Activated CD8-positive, alpha-beta T cell treated with anti-CD3 and anti-CD28 coated beads for 36 hours (primary cell): ENCODE measurements around the gene KLHL22. TPM values are rescaled to one million over a fixed set of nuclear protein-coding genes. Genes with fewer than 3 reads are reported as not detected.

Experiments used
- ATAC-seq: fragments of 200-7000 bp; cut with Tn5 transposase; one replicate; pipeline ENCODE4 v1.10.0; 2021; ENCODE audit warnings: mild to moderate bottlenecking, moderate library complexity
- CTCF ChIA-PET: fragments of 350-600 bp; sonication (Branson Sonifier 250); formaldehyde crosslinking; loops from one replicate; lab custom pipeline; 2021; ENCODE audit warnings: antibody characterized with exemption; lab: Charles Lee
- POLR2A ChIA-PET: fragments of 350-600 bp; sonication (Branson Sonifier 250); formaldehyde crosslinking; loops from one replicate; lab custom pipeline; 2021; ENCODE audit warnings: antibody characterized with exemption; lab: Charles Lee
- DNase-seq: peaks from one replicate; pipeline ENCODE4 v3.0.0-alpha.2; 2020
- H3K27ac Mint-ChIP-seq: one replicate; pipeline ENCODE4 v1.8.0; 2021; ENCODE audit warnings: mild to moderate bottlenecking, mixed read lengths
- H3K27me3 Mint-ChIP-seq: one replicate; pipeline ENCODE4 v1.8.0; 2021; ENCODE audit warnings: mixed read lengths
- H3K36me3 Mint-ChIP-seq: one replicate; pipeline ENCODE4 v1.8.0; 2021; ENCODE audit warnings: low read depth, mixed read lengths
- H3K4me1 Mint-ChIP-seq: one replicate; pipeline ENCODE4 v1.8.0; 2021; ENCODE audit warnings: low read depth, mixed read lengths
- H3K4me3 Mint-ChIP-seq: one replicate; pipeline ENCODE4 v1.8.0; 2021; ENCODE audit warnings: mild to moderate bottlenecking, moderate library complexity, mixed read lengths
- H3K9me3 Mint-ChIP-seq: one replicate; pipeline ENCODE4 v1.8.0; 2021; ENCODE audit warnings: mixed read lengths
- intact Hi-C: fragments of 100-400 bp; cut with micrococcal nuclease; formaldehyde crosslinking; loops from one replicate; pipeline ENCODE4 v1.10.0; 2022
- total RNA-seq, 2 experiments: library from RNA; stranded (reverse); gene quantifications; one replicate each; pipeline ENCODE4 v1.2.3, GENCODE V29; 2021
- TF ChIP-seq, protein P1 (sequence below): fragments of 200-600 bp; IDR thresholded peaks from one replicate; pipeline ENCODE4 v1.8.0; 2022; ENCODE audit warnings: antibody characterized with exemption, mild to moderate bottlenecking

Gene KLHL22
- total RNA-seq, 2 experiments from 2014 or later, result 16.3 to 17.9 TPM

DNA sequence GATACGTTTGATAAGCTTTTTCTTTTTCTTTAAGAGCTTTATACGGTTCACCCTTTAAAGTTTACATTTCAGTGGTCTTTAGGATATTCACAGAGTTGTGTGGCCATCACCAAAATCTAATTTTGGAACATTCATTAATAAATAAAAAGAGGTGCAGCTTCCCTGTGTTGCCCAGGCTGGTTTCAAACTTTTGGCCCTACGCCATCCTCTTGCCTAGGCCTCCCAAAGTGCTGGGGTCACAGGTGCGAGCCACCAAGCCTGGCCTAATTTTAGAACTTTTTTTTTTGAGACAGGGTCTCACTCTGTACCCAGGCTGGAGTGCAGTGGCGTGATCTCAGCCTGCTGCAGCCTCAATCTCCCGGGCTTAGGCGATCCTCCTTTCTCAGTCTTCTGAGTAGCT, 42.4 kb upstream of the KLHL22 start:
- ChIA-PET CTCF (interaction anchor here (0.7 to 2.4 kb wide), 3 partner anchors 8 to 26 kb away, joined by 3 to 8 read pairs (median 6); no protein-coding TSS in a partner anchor), POLR2A (interaction anchor here (0.6 to 2.1 kb wide), 7 partner anchors 12 to 212 kb away, joined by 3 to 6 read pairs (median 3); no protein-coding TSS in a partner anchor)
- Mint-ChIP-seq H3K9me3 (no peaks in the 10 kb centered on the region), H3K27me3 (no peaks in the 10 kb centered on the region), H3K27ac (no peak overlapping the region), H3K4me3 (no peak overlapping the region), H3K36me3 (peaks cover 48% of the 10 kb centered on the region), H3K4me1 (peaks cover 35% of the 10 kb centered on the region)
- ATAC-seq, result no peak
- TF ChIP-seq, protein P1, sequence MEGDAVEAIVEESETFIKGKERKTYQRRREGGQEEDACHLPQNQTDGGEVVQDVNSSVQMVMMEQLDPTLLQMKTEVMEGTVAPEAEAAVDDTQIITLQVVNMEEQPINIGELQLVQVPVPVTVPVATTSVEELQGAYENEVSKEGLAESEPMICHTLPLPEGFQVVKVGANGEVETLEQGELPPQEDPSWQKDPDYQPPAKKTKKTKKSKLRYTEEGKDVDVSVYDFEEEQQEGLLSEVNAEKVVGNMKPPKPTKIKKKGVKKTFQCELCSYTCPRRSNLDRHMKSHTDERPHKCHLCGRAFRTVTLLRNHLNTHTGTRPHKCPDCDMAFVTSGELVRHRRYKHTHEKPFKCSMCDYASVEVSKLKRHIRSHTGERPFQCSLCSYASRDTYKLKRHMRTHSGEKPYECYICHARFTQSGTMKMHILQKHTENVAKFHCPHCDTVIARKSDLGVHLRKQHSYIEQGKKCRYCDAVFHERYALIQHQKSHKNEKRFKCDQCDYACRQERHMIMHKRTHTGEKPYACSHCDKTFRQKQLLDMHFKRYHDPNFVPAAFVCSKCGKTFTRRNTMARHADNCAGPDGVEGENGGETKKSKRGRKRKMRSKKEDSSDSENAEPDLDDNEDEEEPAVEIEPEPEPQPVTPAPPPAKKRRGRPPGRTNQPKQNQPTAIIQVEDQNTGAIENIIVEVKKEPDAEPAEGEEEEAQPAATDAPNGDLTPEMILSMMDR, result no peak
- no peak for DNase-seq
- intact Hi-C loops, result no loop called here

DNA sequence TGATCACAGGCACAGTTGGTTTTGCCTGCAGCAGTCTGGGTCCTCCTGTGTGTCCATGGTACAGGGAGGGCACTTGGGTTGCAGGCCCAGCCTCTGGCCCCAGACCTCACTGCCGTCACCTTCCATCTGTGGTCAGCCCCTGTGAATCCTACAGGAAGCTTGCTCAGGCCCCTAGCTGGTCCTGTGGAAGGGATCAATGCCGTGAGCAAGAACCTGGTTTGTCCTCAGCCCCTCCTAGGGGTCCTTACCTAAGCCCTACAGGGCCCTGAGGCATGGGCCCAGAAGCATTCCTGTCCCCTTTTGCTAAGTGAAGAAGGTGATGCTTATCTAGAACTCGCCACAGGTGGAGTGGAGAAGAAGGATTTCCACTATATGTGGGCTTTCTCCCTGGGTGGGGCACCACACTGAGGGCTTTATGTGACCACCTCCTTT, 41.7 kb upstream of the KLHL22 start:
- intact Hi-C loops, result no loop called here
- Mint-ChIP-seq H3K36me3 (peaks cover 42% of the 10 kb centered on the region), H3K4me3 (no peak overlapping the region), H3K4me1 (peaks cover 38% of the 10 kb centered on the region), H3K9me3 (no peaks in the 10 kb centered on the region), H3K27ac (no peak overlapping the region), H3K27me3 (no peaks in the 10 kb centered on the region)
- DNase-seq (no peak), ATAC-seq (no peak)
- CTCF ChIA-PET, result interaction anchor here (1.8 to 2.4 kb wide), 2 partner anchors 11 to 27 kb away, joined by 6 to 8 read pairs; no protein-coding TSS in a partner anchor
- POLR2A ChIA-PET, result interaction anchor here (0.7 to 2.1 kb wide), 5 partner anchors 11 to 213 kb away, joined by 3 to 6 read pairs (median 3); no protein-coding TSS in a partner anchor
- TF ChIP-seq, protein P1, result no peak

DNA sequence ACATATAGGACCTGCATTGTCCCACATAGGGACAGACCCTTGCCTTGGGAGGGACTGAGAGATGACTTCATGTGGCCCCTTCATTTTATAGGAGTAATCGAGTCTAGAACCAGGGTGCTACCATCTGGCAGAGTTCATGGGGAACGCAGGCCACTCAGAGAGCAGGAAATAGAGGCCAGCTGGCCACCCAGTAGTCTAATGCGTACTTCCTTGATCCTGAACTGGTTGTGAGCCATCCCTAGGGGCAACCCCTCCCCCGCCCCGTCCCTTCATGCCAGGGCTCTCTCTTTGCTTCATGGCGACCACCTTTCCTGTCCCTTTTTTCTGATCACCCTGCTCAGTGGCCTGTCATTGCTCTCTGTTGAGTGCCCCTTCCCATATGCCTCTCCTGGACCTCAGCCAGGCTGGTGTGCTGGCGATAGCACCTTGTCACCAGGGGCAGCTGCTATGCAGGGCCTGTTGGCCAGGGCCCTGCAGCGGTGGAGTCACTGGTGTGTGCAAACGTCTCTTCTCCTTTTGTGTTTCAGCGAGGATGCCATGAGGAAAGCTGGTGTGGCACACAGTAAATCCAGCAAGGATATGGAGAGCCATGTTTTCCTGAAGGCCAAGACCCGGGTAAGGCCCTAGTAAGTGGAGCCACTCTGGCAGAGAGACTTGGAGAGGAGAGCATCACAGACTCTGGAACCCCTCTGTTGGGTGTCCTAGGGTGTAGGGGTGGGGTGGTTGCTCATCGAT, 41.2 kb upstream of the KLHL22 start:
- ATAC-seq (no peak), DNase-seq (no peak)
- intact Hi-C loops, result no loop called here
- Mint-ChIP-seq H3K27ac (no peak overlapping the region), H3K4me1 (peaks cover 44% of the 10 kb centered on the region), H3K9me3 (no peaks in the 10 kb centered on the region), H3K27me3 (no peaks in the 10 kb centered on the region), H3K36me3 (peaks cover 36% of the 10 kb centered on the region), H3K4me3 (no peak overlapping the region)
- ChIA-PET CTCF (interaction anchor here (1.8 kb wide), 1 partner anchor 10 kb away, joined by 6 read pairs; no protein-coding TSS in a partner anchor), POLR2A (no interaction called here)
- TF ChIP-seq, protein P1, result no peak

DNA sequence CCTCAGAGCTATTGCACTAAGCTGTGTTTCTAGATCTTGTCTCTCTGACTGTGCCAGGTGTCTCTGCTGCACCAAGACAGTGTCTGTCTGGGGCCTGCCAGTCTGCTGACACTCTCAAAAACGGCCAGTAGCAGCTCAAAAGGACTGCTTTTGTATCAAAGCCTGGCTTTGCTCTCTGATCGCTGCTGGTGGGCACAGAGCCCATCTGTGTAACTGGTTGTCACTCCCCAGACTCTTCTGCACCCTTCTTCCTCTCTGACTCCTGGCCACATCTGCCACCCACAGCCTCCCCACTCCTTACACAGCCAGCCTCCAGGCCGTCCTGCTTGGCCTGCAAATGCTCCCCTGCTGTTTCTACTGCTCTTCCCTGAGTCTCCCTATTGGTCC, 38.3 kb upstream of the KLHL22 start:
- Mint-ChIP-seq H3K27ac (no peak overlapping the region), H3K4me3 (no peak overlapping the region), H3K36me3 (peaks cover 33% of the 10 kb centered on the region), H3K27me3 (no peaks in the 10 kb centered on the region), H3K4me1 (peaks cover 59% of the 10 kb centered on the region), H3K9me3 (no peaks in the 10 kb centered on the region)
- POLR2A ChIA-PET, result interaction anchor here (0.7 to 1.3 kb wide), 2 partner anchors 9 to 17 kb away, joined by 3 read pairs; no protein-coding TSS in a partner anchor
- intact Hi-C loops, result no loop called here
- TF ChIP-seq, protein P1, result no peak
- CTCF ChIA-PET, result interaction anchor here (1.0 to 2.9 kb wide), 3 partner anchors 30 to 38 kb away, joined by 3 to 17 read pairs (median 4); no protein-coding TSS in a partner anchor
- no peak for ATAC-seq
- DNase-seq, result no peak
